Neural cell (in vitro differentiated cells): ENCODE data around the gene GRN. TPM values are rescaled to one million over a fixed set of nuclear protein-coding genes. Genes with fewer than 3 reads are reported as not detected.

Experiments used
- H2AFZ ChIP-seq: fragments of 200-600, 300-800 bp; sonication (generic), shearing (Covaris generic); 2 replicates; pipeline ENCODE4 v1.6.0; 2014; ENCODE audit warnings: low read depth, mild to moderate bottlenecking, antibody characterized with exemption, low read length, moderate library complexity
- H3F3A ChIP-seq: fragments of 200-600 bp; shearing (Covaris generic); 2 replicates; pipeline ENCODE4 v1.6.1; 2016; ENCODE audit warnings: mild to moderate bottlenecking, moderate library complexity, mixed read lengths, antibody characterized with exemption, low read length; ENCODE audit not compliant: insufficient read depth, poor library complexity, severe bottlenecking
- H3K27ac ChIP-seq: fragments of 200-600, 300-800 bp; sonication (generic), shearing (Covaris generic); 2 replicates; pipeline ENCODE4 v1.5.1; 2014; ENCODE audit warnings: mild to moderate bottlenecking, low read length, moderate library complexity
- H3K27me3 ChIP-seq: fragments of 300-800, 200-600 bp; sonication (generic), shearing (Covaris generic); 2 replicates; pipeline ENCODE4 v1.6.0; 2014; ENCODE audit warnings: mild to moderate bottlenecking, low read depth, low read length, moderate library complexity; ENCODE audit not compliant: insufficient read depth
- H3K36me3 ChIP-seq: fragments of 300-800, 200-600 bp; sonication (generic), shearing (Covaris generic); 2 replicates; pipeline ENCODE4 v1.5.1; 2014; ENCODE audit warnings: mild to moderate bottlenecking, antibody characterized with exemption, low read length, moderate library complexity; ENCODE audit not compliant: insufficient read depth
- H3K4me2 ChIP-seq: fragments of 300-800, 200-600 bp; sonication (generic), shearing (Covaris generic); 2 replicates; pipeline ENCODE4 v1.6.0; 2014; ENCODE audit warnings: mild to moderate bottlenecking, low read length
- H3K4me3 ChIP-seq: fragments of 300-800, 200-600 bp; sonication (generic), shearing (Covaris generic); 2 replicates; pipeline ENCODE4 v1.5.1; 2014; ENCODE audit warnings: mild to moderate bottlenecking, low read length, moderate library complexity
- H3K79me2 ChIP-seq: fragments of 200-600 bp; shearing (Covaris generic); replicated peaks from 2 replicates; pipeline ENCODE4 v1.6.0; 2014; ENCODE audit warnings: mild to moderate bottlenecking, low read length, moderate library complexity; ENCODE audit not compliant: insufficient read depth
- H3K9ac ChIP-seq: fragments of 300-800, 200-600 bp; sonication (generic), shearing (Covaris generic); 2 replicates; pipeline ENCODE4 v1.6.1; 2016; ENCODE audit warnings: mild to moderate bottlenecking, low read length, mixed read lengths
- H3K9me2 ChIP-seq: fragments of 200-600 bp; shearing (Covaris generic); 2 replicates; pipeline ENCODE4 v1.6.1; 2016; ENCODE audit warnings: mild to moderate bottlenecking, low read length, mixed read lengths; ENCODE audit not compliant: insufficient read depth
- H3K9me3 ChIP-seq: fragments of 200-600, 300-800 bp; sonication (generic), shearing (Covaris generic); 2 replicates; pipeline ENCODE4 v1.6.1; 2016; ENCODE audit warnings: mild to moderate bottlenecking, mixed run types, low read length, moderate library complexity, mixed read lengths
- H4K20me1 ChIP-seq: fragments of 200-600 bp; shearing (Covaris generic); 2 replicates; pipeline ENCODE4 v1.6.1; 2016; ENCODE audit warnings: mild to moderate bottlenecking, mixed run types; ENCODE audit not compliant: insufficient read depth
- CTCF ChIP-seq: fragments of 450-650 bp; IDR thresholded peaks from 2 replicates; pipeline ENCODE4 v1.5.1; 2014; ENCODE audit warnings: antibody characterized with exemption, mild to moderate bottlenecking, moderate library complexity; ENCODE audit not compliant: poor library complexity, severe bottlenecking
- EP300 ChIP-seq: fragments of 450-650 bp; conservative IDR thresholded peaks from 2 replicates; pipeline ENCODE4 v1.6.1; 2014; ENCODE audit warnings: antibody characterized with exemption, mild to moderate bottlenecking, moderate library complexity; ENCODE audit not compliant: poor library complexity, severe bottlenecking
- EZH2 ChIP-seq: fragments of 200-600, 300-800 bp; shearing (Covaris generic), sonication (generic); IDR thresholded peaks from 2 replicates; pipeline ENCODE4 v1.6.1; 2014; ENCODE audit warnings: antibody characterized with exemption, low read length, borderline replicate concordance, mild to moderate bottlenecking; ENCODE audit not compliant: insufficient read depth, poor library complexity, severe bottlenecking
- MXI1 ChIP-seq: fragments of 450-650 bp; conservative IDR thresholded peaks from 2 replicates; pipeline ENCODE4 v1.6.1; 2014; ENCODE audit warnings: antibody characterized with exemption, mild to moderate bottlenecking; ENCODE audit not compliant: poor library complexity, severe bottlenecking
- POLR2AphosphoS5 ChIP-seq: IDR thresholded peaks from 2 replicates; pipeline ENCODE4 v1.6.1; 2012
- RAD21 ChIP-seq: fragments of 450-650 bp; conservative IDR thresholded peaks from 2 replicates; pipeline ENCODE4 v1.6.1; 2014; ENCODE audit warnings: antibody characterized with exemption, mild to moderate bottlenecking, moderate library complexity
- REST ChIP-seq: IDR thresholded peaks from 2 replicates; pipeline ENCODE4 v1.6.1; 2012; ENCODE audit warnings: borderline replicate concordance
- SMC3 ChIP-seq: fragments of 450-650 bp; conservative IDR thresholded peaks from 2 replicates; pipeline ENCODE4 v1.6.1; 2014; ENCODE audit warnings: antibody characterized with exemption, mild to moderate bottlenecking, moderate library complexity; ENCODE audit not compliant: poor library complexity
- TAF1 ChIP-seq: IDR thresholded peaks from 2 replicates; pipeline ENCODE4 v1.6.1; 2012; ENCODE audit warnings: low read depth
- polyA plus RNA-seq: library from polyadenylated mRNA; depleted of rRNA; stranded (reverse); fragments of >200 nt; gene quantifications from 2 replicates; pipeline ENCODE4 v1.2.3, GENCODE V29; 2014

Gene GRN
- polyA plus RNA-seq, 1 donor from 2014 or later: 21.8 TPM

DNA sequence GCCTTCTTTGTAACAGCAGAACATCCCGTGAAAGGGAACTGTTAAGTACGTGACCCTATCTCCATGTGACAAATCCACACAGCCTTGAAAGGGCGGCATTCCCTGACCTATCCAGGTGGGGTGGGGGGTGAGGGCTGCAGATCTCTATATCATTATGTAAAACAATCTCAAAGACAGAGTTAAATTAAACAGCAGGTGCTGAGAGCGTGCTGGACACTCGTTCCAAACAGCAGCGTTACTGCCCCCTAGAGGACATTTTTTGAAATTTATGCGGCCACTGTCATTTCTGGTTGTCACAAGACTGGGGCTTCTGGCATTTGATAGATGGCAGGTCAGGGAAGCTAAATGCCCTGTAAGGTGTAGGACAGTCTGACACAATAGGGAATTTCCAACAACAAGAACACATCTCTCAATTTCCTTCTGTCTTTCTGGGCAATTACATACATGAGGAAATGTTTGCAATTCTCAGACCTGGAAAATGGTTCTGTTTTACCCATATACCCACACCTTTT is 13.8 kb upstream of the GRN start:
- no peak overlapping the region for H2AFZ ChIP-seq
- H3K4me2 ChIP-seq: no peak overlapping the region
- no peak overlapping the region for H3K9ac ChIP-seq
- H3K27me3 ChIP-seq: peaks cover 4% of the 10 kb centered on the region
- no peaks in the 10 kb centered on the region for H3K9me2 ChIP-seq
- H3K4me3 ChIP-seq: no peak overlapping the region
- TF ChIP-seq REST: no peak
- TF ChIP-seq SMC3: peak; percentile 78
- peak; percentile 48 for TF ChIP-seq MXI1
- no peak for TF ChIP-seq POLR2AphosphoS5
- no peak for TF ChIP-seq EZH2
- peak; percentile 89 for TF ChIP-seq CTCF
- peak; percentile 13 for TF ChIP-seq EP300
- TF ChIP-seq TAF1: no peak
- peak; percentile 79 for TF ChIP-seq RAD21
- H3K36me3 ChIP-seq: no peaks in the 10 kb centered on the region
- no peaks in the 10 kb centered on the region for H3K79me2 ChIP-seq
- H3K27ac ChIP-seq: no peak overlapping the region
- H3K9me3 ChIP-seq: no peaks in the 10 kb centered on the region
- no peaks in the 10 kb centered on the region for H3F3A ChIP-seq
- no peaks in the 10 kb centered on the region for H4K20me1 ChIP-seq

DNA sequence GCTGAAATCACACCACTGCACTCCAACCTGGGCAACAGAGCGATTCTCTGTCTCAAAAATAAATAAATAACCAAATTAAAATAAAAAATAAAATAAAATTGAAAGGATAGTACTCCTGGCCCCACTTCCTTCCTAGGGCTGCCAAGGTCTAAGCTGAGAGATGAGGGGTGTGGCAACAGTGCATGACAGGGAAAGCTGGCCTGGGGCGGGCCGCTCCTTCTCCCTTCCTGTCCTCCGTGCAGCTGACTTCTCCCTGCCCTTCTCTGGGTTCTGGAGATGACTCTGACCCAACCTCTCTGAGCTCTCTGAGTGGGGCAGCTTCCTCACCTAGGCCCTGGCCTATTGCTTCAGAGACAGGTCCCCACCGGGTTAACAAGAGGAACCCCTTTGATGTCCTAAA is 11.7 kb upstream of the GRN start:
- no peak overlapping the region for H3K4me2 ChIP-seq
- no peak overlapping the region for H2AFZ ChIP-seq
- peaks cover 4% of the 10 kb centered on the region for H3K27me3 ChIP-seq
- no peak overlapping the region for H3K4me3 ChIP-seq
- no peaks in the 10 kb centered on the region for H3K9me2 ChIP-seq
- no peaks in the 10 kb centered on the region for H3K36me3 ChIP-seq
- no peak for TF ChIP-seq CTCF
- no peak for TF ChIP-seq EZH2
- TF ChIP-seq REST: no peak
- no peak for TF ChIP-seq EP300
- TF ChIP-seq TAF1: no peak
- no peak for TF ChIP-seq RAD21
- TF ChIP-seq MXI1: no peak
- TF ChIP-seq POLR2AphosphoS5: no peak
- TF ChIP-seq SMC3: no peak
- no peaks in the 10 kb centered on the region for H3F3A ChIP-seq
- H3K79me2 ChIP-seq: no peaks in the 10 kb centered on the region
- no peak overlapping the region for H3K27ac ChIP-seq
- no peaks in the 10 kb centered on the region for H3K9me3 ChIP-seq
- H3K9ac ChIP-seq: no peak overlapping the region
- H4K20me1 ChIP-seq: no peaks in the 10 kb centered on the region
